COLO668 (cell line): ENCODE measurements around the gene MED13L.
"Not testable (repeated sequence)": the region's sequence is repeated elsewhere in the genome, so short reads cannot be mapped to it uniquely, and the experiment has no call there.

Experiments
- DNase-seq: peaks from one replicate; lab custom pipeline; 2025; ENCODE audit not compliant: unreplicated experiment; lab: John Stamatoyannopoulos, UW

MED13L gene

DNA sequence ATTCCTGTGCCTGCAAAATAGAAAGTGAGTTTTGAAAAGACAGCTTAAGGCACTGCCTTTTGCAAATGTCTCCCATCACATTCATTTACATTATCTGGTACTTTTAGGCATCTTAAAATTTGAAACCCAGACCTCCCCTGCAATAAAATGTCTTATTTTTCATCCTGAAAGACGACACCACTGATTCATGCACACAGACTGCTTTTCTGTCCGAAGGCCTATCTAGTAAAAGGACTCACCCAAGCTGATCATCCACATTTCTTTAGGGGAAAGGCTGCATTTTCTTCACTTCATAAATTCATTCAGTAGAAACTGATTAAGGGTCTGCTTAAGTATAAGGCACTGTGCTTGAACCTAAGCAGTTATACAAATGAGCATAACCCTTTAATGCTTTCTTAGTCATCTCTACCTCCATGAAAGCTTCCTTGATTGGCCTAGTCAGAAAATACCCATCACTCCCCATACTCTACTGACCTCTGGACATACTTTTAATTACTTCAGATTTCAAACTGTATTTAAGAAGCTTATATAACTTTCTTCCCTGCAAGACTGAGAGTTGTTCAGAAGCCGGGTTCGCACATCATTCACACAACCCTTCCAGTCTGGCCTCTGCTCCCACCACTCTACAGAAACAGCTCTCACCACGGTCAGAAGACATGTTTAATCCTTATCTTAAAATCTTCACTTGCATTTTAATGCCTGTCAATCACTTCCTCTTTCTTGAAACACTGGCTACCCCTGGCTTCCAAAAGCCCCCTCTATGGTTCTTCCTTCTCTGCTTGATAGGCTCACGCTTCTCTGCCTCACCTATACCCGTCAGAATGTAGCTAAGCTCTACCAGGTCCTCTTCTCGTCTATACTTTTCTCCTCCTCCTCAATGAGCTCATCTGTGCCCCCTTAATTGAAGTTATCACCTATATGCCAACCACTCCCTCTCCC, 288.6 kb downstream of the MED13L start:
- no peak for DNase-seq

DNA sequence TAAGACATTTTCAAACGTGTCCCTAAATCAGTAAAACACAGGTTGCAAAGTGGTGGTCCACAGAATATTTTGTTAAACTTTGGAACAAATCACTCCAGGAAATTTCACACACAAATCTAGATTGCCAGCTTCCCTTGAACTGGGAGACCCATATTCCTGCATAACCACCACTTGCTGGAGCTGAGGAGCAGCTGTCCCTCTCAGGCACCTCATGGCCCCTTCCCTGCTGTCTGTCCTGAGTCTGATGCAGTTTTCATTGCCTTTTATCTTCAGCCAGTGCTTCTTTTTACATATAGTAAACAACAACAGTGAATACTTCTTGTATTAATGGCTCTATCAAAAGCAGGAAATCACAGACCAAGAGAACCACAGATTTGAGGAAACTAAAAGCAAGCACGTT, 289.3 kb downstream of the MED13L start:
- no peak for DNase-seq

DNA sequence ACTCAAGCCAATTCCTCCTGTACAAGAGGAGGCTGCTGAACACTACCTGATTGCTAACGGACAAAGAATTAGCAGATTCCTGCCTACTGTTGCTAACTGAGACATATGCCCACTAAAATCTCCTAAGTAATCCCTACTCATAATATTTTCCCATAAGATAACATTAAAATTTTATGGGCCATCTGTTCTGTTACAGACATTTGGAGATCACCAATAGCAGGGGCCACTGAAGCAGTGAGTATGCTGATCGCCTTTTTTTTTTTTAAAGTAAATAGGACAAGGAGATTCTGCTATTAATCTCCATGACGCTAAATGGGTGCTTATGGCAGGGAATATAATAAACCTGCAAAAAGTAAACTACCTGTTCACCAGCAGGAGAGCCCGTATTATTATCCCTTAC, 292.9 kb downstream of the MED13L start:
- DNase-seq: no peak

DNA sequence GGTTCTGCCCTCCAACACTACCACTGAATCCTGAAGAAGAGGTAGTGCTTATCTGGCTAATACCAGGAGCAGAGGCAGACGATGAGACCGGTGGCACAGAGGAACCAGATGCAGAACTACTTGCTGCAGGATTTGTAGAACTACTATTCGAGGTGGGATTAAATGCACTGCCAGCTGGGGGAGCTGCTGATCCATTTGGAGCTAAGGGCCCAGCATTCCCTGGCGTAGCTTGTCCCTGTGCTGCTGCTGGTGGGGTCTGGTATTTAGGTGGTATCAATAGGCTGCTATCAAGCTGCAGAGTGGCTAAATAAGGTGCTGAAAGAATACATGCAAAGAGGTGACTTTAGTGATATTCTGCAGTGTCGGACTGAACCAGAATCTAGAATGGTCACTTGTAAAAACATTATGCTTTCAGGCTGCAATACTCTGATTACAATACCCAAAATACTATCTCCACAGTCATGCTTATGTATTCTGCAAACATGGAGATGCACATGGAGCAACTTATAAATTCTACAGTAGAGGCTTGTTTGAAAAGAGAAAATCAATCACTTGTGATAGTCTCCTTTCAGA, 294.2 kb downstream of the MED13L start:
- peak; percentile 30 for DNase-seq

DNA sequence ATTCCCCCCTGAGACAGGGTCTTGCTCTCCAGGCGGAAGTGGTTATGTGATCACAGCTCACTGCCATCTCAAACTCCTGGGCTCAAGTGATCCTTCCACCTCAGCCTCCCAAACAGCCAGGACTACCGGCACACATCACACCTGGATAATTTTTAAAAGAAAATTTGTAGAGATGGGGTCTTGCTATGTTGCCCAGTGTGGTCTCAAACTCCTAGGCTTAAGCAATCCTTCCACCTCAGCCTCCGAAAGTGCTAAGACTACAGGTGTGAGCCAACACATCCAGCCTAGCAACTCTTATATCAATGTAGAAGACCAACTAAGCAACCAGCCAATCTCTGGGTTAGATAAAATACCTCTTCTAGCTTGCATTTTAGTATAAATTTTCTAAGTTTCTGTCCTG, 297.2 kb downstream of the MED13L start:
- DNase-seq: no peak

DNA sequence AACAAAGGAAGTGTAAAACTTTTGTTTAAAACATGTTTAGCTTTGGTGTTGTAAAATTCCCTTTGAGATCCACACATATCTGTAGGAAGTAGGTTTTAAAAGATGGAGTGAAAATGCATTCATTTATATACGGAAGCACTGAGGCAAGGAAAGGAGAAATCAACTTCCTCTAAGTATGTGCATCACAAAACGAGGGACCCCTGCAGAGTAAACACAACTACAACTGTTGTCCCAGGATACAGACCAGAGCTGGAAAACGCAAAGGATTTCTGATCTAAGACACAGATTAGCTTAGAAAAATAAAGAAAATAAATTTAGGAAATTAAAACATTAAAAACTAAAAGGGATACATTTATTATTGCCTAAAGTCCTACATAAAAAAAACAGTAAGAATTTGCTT, 297.6 kb downstream of the MED13L start:
- DNase-seq: no peak

DNA sequence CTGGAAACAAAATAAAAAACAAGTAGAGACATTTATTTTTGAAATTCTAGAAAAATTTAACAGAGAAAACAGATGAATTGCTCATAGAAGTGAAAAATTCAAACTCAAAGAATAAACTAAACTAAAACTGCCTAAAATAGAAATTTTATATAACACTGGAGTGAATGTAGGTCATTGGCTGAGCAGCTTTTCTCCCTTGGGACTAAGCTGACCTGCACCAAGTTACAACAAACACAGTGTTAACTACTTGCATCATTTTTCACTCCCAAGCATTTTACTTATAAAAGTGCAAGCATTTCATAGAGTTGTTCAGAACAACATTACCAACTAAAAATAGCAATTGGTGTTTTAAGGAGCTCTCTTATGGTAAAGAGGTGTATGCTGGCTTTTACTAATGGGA, 298.1 kb downstream of the MED13L start:
- no peak for DNase-seq

DNA sequence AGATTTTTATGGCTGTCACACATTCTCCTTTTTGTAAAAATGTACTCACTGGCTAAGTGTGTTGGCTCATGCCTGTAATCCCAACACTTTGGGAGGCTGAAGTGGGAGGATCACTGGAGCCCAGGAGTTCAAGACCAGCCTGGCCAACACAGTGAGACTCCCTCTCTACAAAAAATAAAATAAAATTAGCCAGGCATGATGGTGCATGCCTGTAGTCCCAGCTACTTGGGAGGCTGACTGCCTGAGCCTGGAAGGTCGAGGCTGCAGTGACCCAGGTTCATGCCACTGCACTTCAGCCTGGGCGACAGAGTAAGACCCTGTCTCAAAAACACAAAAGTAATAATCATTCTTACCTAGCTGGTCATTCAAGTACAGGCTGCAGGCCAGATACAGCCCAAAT, 300.7 kb downstream of the MED13L start:
- not testable (repeated sequence) for DNase-seq

DNA sequence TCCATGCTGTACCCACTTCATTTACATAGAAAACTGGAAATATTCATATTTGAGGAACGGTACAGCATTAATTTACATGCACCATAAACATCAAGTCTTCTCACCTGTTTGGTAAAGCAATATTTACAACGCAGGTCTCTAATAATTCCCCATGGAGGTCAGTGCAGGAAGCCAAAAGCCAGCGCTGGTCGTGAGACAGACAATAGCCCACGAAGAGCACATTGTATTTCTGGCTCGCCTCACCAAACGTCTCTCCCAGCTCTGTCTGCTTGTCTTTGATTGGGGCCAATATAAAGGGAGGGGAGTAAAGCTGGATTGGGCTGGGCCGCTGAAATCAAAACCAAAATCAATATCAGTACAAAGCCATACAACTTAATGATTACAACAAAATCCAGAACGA, 302.1 kb downstream of the MED13L start:
- no peak for DNase-seq

DNA sequence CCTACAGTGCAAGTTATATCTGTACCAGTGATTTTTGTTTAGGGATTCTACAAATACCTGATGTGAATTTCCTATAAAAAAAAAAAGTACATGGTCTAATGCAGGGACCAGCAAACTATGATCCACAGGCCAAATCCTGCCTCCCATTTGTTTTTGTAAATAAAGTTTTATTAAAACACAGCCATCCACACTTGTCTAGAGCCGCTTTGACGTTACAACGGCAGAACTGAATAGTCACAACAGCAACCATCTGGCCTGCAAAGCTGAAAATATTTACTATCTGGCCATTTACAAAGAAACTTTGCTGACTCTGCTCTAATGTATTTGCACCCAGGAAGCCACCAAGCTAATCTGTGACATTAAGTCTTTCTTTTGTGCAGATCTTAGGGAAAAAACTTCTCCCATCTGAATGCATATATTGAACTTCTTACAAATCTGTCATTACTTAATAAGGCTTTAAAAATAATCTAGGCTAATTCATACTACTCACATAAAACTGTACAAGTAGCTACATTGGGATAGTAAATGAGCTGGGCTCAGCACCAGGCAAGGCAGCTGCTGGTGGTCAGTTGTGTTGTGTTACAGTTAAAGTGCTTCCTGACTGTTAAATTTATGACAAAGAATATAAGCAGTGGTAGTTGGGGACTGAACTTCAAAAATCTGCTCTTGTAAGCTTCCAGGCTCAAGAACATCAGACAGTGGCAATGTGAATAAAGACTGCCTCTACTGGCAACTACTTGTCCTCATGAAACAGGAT, 303.3 kb downstream of the MED13L start:
- DNase-seq: no peak

DNA sequence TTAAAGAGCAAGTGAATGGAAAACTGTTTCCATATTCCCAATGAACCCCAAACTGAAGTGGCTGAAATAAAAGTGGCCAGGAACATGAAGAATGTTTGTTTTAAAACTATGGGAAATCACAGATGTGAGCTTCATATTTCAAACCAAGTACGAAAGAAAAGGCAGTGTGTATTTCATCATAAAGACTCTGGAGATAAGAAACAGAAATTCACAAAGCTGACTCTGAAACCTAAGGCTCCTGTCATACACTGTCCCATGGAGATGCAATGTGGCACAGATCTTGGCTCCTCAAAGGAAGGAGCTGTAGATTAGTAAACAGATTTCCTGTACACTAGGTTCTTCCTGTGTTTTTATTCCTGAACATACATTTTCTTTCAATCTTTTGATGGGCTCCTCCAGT, 304.4 kb downstream of the MED13L start:
- DNase-seq: no peak

DNA sequence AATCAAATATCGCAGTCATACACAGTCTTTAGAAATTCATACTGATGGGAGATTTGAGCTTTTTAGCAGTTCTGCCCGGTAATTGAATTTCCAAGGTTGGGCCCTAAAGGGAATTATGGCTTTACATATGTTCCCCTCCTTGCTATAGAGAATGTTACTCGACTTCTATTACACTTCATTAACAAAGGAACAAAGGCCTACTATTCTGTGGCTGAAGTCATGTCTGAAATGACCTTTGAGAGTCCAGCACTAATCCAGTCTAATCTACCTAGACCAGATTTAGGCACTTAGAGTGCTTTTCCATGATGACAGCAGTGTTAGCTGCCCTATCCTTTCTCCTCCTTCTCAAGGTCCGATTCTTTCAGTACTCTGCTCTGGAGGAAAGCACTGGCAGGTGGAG, 305.3 kb downstream of the MED13L start:
- no peak for DNase-seq

DNA sequence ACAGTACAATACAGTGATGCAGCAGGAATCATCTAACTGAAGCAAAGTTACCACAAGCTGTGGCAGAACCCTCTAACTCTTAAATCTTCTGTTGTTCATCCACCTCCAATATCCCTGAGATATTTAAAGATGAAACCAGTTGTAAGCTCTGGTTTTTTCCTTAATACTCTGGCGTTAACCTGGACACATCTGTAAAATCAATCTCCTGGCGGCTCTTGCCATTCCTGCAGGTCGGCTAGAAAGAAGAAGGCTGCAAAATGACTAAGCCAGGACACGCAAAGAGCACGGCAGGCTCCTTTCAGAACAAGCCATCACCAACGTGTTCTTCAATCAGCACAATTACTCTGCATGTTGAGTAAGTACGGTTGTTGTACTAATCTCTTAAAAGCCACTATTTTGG, 309.3 kb downstream of the MED13L start:
- DNase-seq: no peak

DNA sequence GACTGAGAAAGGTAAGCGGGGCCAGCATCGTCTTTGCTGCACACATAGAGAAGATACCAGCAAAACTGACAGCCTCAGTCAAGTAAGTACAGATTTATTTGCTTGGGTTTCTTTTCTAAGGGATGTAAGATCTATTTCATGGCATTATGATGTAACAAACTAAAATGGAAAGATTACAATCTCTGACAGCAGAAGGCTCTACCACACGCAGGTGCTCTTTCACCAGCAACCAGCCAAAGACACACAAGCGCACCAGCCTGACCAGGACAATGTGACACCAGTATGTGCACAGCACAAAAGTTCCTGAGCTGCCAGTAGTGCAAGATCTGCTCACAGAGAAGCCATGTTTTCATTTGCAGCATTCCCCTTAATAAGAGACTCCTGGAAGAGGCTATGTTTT, 311.1 kb downstream of the MED13L start:
- no peak for DNase-seq

DNA sequence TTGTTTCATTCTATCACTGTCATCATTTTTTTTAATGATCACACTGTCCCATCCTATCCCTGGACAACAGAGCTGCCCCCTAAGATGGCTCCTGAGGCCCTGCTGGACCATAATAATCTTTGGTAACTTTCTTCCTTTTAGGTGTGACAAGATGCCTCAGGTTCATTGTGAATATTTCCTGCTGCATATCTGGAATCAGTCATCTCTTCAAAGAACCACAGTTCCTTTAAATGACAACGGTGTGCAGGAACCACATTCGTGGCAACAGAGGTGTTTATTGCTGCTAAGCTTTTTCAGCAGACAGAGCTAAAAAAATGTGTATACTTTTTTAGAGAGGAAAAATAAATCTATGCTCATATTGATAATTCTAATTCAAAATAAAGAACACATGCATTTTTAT, 312.9 kb downstream of the MED13L start:
- no peak for DNase-seq

DNA sequence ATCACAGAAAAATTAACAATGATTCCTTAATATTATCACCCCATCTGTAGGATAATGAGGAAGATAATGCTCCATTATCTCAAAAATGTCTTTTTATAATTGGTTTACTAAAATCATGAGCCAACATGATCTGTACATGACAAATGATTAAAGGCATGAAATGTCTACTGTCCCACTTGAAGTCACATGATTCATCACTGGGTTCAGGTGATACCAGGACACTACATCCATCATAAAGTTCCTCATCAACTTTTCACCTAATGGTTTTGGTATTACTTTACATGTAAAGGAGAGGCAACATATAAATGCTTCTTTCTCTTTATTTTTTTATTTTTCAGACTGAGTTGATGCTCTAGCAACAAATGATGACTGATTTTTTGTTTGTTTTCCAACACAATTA, 313.3 kb downstream of the MED13L start:
- DNase-seq: no peak

DNA sequence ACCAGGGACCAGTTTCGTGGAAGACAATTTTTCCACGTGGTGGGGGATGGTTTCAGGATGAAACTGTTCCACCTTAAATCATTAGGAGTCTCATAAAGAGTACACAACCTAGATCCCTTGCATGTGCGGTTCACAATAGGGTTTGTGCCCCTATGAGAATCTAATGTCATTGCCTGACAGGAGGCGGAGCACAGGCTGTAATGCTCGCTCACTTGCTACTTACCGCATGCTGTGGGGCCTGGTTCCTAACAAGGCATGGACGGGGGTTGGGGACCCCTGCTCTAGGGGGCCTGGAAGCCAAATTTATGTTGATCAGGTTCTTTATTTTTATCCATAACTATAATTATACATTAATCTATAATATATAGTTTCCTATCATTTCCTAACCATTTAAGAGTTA, 315.3 kb downstream of the MED13L start:
- DNase-seq: no peak

DNA sequence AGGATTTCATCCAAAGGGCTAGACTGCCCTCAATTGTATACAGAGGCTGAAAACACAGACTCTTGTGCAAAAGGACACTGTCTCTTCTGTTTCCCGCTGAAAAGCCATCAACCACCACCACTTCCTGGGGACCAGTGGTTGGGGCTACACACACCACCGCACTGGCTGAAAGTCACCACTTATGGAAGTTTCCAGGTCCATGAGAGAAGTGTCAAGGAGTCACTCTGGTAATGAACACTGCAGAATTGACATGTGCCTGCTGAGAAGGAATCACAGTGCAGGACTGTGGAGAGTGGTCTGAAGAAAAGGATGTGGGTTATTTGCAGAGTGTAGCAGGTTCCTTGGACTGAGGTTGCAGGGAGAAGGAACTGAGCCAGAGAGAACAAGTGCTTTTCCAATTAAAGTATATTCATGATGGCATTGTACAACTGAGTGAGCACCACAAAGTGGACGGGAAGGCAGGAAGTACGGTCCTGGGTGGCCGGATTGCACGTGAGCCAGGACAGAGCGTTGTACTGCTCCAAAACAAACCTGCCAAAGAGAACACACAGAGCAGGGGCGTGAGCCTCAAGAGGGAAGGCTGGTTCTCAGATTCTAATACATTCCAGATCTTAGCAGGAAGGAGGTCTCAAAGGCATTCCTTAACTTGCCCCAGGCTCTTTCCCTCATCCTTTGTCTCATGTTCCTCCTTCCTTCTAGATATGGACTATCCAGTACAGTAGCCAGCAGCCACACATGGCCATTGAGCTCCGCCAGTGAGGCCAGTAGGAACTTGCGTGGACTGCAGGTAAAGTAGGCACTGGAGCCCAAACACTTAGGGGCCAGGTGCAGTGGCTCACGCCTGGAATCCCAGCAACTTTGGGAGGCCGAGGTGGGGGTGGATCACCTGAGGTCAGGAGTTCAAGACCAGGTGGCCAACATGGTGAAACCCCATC, 316.4 kb downstream of the MED13L start:
- no peak for DNase-seq

DNA sequence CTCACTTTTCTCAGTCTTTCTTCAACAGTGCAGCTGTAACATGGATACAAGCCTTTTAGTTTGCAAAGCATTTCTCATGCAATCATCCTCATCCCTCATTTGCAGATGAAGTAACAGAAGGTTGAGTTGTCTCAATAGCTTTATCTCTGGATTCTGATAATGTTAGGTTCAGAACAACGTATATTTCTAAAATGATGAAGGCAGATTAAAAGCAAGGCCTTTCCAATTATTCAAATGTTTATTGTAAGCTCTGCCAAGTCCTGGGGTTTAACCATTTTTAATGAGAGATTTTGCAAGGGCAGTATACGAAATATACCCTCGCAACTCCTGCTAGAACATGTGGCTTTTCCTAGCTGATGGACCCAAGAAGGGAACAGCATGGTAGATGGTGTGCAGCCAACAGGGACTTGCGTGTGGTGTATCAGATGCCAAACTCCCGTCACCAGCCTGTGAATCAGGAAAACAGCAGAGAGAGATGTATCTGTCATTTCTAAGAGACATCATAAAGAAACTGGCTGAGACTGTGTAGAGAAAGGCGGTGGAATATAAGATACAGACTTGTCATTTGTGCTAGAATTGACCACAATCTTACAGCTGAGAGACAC, 319.7 kb downstream of the MED13L start:
- DNase-seq: no peak

DNA sequence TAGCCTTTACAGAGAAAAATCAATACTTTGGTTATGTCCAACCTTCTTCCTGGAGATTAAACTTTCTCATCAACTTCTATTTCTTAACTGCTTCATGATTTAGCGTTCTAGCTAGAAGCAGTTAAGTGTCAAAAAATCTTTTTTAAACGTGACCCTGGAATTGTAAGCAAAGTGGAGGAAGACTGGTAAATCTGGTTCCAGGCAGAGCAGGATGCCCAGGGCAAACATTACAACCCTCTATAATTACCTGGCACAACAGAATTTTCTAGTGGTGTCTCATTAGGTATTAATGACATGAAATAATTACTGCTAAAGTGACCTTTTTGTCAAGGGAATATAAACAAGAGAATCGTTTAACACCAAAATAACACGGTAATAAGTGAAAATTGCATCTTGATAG, 320.8 kb downstream of the MED13L start:
- DNase-seq: no peak

DNA sequence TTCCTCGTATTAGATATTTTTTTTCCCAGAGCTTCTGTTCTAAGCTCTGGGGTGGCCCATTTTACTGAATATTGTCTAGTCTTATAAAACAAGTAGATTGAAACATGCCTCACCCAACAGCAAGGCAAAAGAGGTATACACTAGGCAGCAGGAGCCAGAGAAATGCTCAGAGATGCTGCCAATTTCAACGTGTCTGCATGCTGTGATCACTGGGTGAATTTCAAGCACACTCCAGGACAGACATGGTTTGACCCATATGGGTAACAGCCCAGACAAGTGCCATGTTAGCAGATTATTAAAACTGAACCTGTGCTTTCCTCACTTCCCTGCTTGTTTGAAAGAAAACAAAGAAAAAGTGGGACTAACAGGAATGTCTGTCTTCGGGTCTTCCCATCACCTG, 321.3 kb downstream of the MED13L start:
- no peak for DNase-seq
